Coronary artery (tissue), 2 donors: ENCODE data around the gene RAB25.
A peak's percentile ranks its signal among the peaks of the same experiment; 100 is the strongest.

Experiments
- DNase-seq: peaks from one replicate; pipeline ENCODE4 v3.0.0-alpha.2; 2017; ENCODE audit warnings: low spot score
- H3K27ac ChIP-seq, 2 donors: fragments of 200-600 bp; sonication (generic); one replicate each; pipeline ENCODE4 v1.5.1; 2016 to 2019
- H3K4me3 ChIP-seq: fragments of 200-600 bp; sonication (generic); 2 replicates; pipeline ENCODE4 v1.5.1; 2016; ENCODE audit warnings: mild to moderate bottlenecking, moderate library complexity
- CTCF ChIP-seq: fragments of 200-600 bp; sonication (generic); IDR thresholded peaks from one replicate; pipeline ENCODE4 v1.5.1; 2019; ENCODE audit warnings: antibody characterized with exemption

Gene RAB25

GRCh38 chr1:156102633-156103511 lies 41.9 kb downstream of the RAB25 start:
- TF ChIP-seq CTCF, result no peak
- H3K27ac ChIP-seq, result peak overlapping the region; percentile 86 to 95
- DNase-seq, result no peak
- peak overlapping the region; percentile 60 for H3K4me3 ChIP-seq

GRCh38 chr1:156103521-156103947 lies 42.6 kb downstream of the RAB25 start:
- no peak for TF ChIP-seq CTCF
- DNase-seq, result no peak
- H3K27ac ChIP-seq, result peak overlapping the region; percentile 86 to 95
- peak overlapping the region; percentile 60 for H3K4me3 ChIP-seq

- Histone ChIP-seq H3K27ac (peak overlapping the region; percentile 86 to 95), H3K4me3 (peak overlapping the region; percentile 60)
- peak; percentile 96 for DNase-seq
- TF ChIP-seq CTCF, result no peak
These were observed 43.3 kb downstream of the RAB25 start for GRCh38 chr1:156104065-156104810.

- TF ChIP-seq CTCF, result no peak
- DNase-seq, result no peak
- Histone ChIP-seq H3K4me3 (peak overlapping the region; percentile 60), H3K27ac (peak overlapping the region; percentile 86 to 95)
These were observed 44.2 kb downstream of the RAB25 start for GRCh38 chr1:156104861-156105832.

- no peak for DNase-seq
- Histone ChIP-seq H3K27ac (peak overlapping the region; percentile 86 to 95), H3K4me3 (peak overlapping the region; percentile 60)
- no peak for TF ChIP-seq CTCF
These were observed 45.9 kb downstream of the RAB25 start for GRCh38 chr1:156106624-156107488.

GRCh38 chr1:156108057-156108456 lies 47.1 kb downstream of the RAB25 start:
- Histone ChIP-seq H3K4me3 (no peak overlapping the region), H3K27ac (peak overlapping the region in 1 of 2 donors; percentile 95)
- no peak for DNase-seq
- TF ChIP-seq CTCF, result no peak
